Pancreas (tissue), 10 donors: Measurements from ENCODE around the gene HELLS. TPM values are rescaled to one million over a fixed set of nuclear protein-coding genes. Genes with fewer than 3 reads are reported as not detected.
A peak's percentile ranks its signal among the peaks of the same experiment; 100 is the strongest.
"Not testable (repeated sequence)": the region's sequence is repeated elsewhere in the genome, so short reads cannot be mapped to it uniquely, and the experiment has no call there.

Experiments
- ATAC-seq, 4 donors: fragments of 200-7000 bp; cut with Tn5 transposase; one replicate each; pipeline versions ENCODE4 v1.8.0 to v1.9.1; 2020; ENCODE audit warnings: mild to moderate bottlenecking in 4 of 4, moderate library complexity in 4 of 4
- DNase-seq, 6 donors: peaks; one replicate each; pipeline ENCODE4 v3.0.0-alpha.2; 2020
- FAIRE-seq: peaks from 2 replicates; lab custom pipeline; 2012; peaks lifted over from hg19 to GRCh38; lab: Jason Lieb, UNC
- H3K27ac ChIP-seq, 4 donors: fragments of 200-600 bp; sonication (generic); 1 replicate in 3 of 4; 2 replicates in 1 of 4; pipeline versions ENCODE4 v1.5.0 to v1.8.0; 2020
- H3K27me3 ChIP-seq, 4 donors: fragments of 200-600 bp; one replicate each; pipeline ENCODE4 v1.8.0; 2021
- H3K36me3 ChIP-seq, 3 donors: fragments of 200-600 bp; sonication (generic) in 1 of 3; one replicate each; pipeline versions ENCODE4 v1.5.0 to v1.8.0; 2020 to 2021
- H3K4me1 ChIP-seq, 3 donors: fragments of 200-600 bp; one replicate each; pipeline ENCODE4 v1.8.0; 2021
- H3K4me3 ChIP-seq, 4 donors: fragments of 200-600 bp; sonication (generic) in 2 of 4; one replicate each; pipeline versions ENCODE4 v1.5.0 to v1.8.0; 2020 to 2021
- H3K9me3 ChIP-seq, 4 donors: fragments of 200-600 bp; one replicate each; pipeline ENCODE4 v1.8.0; 2021
- WGBS, 2 donors: extraction: QIAGEN DNeasy Blood & Tissue Kit; methylation state at CpG; one replicate each; pipeline ENCODE4 v1.1.7; 2013; 5-methylcytosine and 5-hydroxymethylcytosine counted together
- intact Hi-C, 3 donors: fragments of 100-400 bp; cut with DNase I; formaldehyde crosslinking; loops; one replicate each; pipeline versions ENCODE4 v1.11.1 to v1.14.2; 2022
- polyA plus RNA-seq, 2 donors: library from polyadenylated mRNA; stranded (reverse); fragments of 200-250 nt; gene quantifications; one replicate each; pipeline ENCODE4 v1.2.3, GENCODE V29; 2013
- total RNA-seq, 6 donors: library from RNA; stranded (reverse); fragmentation: NEBNext Ultra II Directional in 4 of 6; extraction: Animal tissue kit (Norgen Biotek cat#: 25700) in 4 of 6; gene quantifications; one replicate each; pipeline versions ENCODE4 v1.2.1 to v1.2.4, GENCODE V29; 2021 to 2023
- TF ChIP-seq, protein P1 (sequence below), 4 donors: fragments of 200-600 bp; sonication (generic) in 3 of 4; IDR thresholded peaks; one replicate each; pipeline versions ENCODE4 v1.5.0 to v1.8.0; 2021; ENCODE audit warnings: antibody characterized with exemption in 4 of 4
- donor health status: healthy with polysubstance abuse.
- donor health status: DM: no; HTN: no; CAD: no; lungs with moderate emphysema.
- donor health status: DM: no; HTN: no; CAD: no.
- donor health status: control.
- donor health status: control.
- donor health status: Bipolar disorder and iron deficiency.
- donor health status: DM: yes; HTN: yes; CAD: no.
- donor health status: DM: no; HTN: no; CAD: no.
- donor health status: DM: no; HTN: no; CAD: no.
- donor health status: DM: yes; HTN: yes; CAD: no.

Gene HELLS
- total and polyA plus RNA-seq, 8 donors: 1.1 to 4.2 (median 2.7) TPM

GRCh38 chr10:94546049-94546900 is 687 bp downstream of the HELLS start:
- Histone ChIP-seq H3K9me3 (no peaks in the 10 kb centered on the region), H3K27ac (no peak overlapping the region), H3K4me3 (peak overlapping the region; percentile 60 to 95 (median 74)), H3K36me3 (no peaks in the 10 kb centered on the region), H3K4me1 (peaks cover 3 to 8% (median 4%) of the 10 kb centered on the region in 3 donors), H3K27me3 (no peaks in the 10 kb centered on the region)
- FAIRE-seq (no peak), ATAC-seq (peak in 3 of 4 donors; percentile 40 to 49 (median 41)), DNase-seq (no peak)
- intact Hi-C loops: no loop called here
- WGBS, 2 donors: 1% methylated on average over 25 of the region's 25 CpGs
- TF ChIP-seq, protein P1, sequence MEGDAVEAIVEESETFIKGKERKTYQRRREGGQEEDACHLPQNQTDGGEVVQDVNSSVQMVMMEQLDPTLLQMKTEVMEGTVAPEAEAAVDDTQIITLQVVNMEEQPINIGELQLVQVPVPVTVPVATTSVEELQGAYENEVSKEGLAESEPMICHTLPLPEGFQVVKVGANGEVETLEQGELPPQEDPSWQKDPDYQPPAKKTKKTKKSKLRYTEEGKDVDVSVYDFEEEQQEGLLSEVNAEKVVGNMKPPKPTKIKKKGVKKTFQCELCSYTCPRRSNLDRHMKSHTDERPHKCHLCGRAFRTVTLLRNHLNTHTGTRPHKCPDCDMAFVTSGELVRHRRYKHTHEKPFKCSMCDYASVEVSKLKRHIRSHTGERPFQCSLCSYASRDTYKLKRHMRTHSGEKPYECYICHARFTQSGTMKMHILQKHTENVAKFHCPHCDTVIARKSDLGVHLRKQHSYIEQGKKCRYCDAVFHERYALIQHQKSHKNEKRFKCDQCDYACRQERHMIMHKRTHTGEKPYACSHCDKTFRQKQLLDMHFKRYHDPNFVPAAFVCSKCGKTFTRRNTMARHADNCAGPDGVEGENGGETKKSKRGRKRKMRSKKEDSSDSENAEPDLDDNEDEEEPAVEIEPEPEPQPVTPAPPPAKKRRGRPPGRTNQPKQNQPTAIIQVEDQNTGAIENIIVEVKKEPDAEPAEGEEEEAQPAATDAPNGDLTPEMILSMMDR (IDR thresholded peaks at IDR 0.05): no peak

GRCh38 chr10:94546901-94547185 is 1.3 kb downstream of the HELLS start:
- Histone ChIP-seq H3K4me3 (no peak overlapping the region), H3K36me3 (no peaks in the 10 kb centered on the region), H3K4me1 (peaks cover 3 to 8% (median 4%) of the 10 kb centered on the region in 3 donors), H3K9me3 (no peaks in the 10 kb centered on the region), H3K27ac (no peak overlapping the region), H3K27me3 (no peaks in the 10 kb centered on the region)
- DNase-seq: no peak
- intact Hi-C loops: no loop called here
- FAIRE-seq: no peak
- TF ChIP-seq, protein P1 (IDR thresholded peaks at IDR 0.05): no peak
- 39% methylated on average over 1 of the region's 1 CpG for WGBS, 2 donors
- no peak for ATAC-seq

- TF ChIP-seq, protein P1 (IDR thresholded peaks at IDR 0.05): no peak
- intact Hi-C loops: no loop called here
- Histone ChIP-seq H3K9me3 (no peaks in the 10 kb centered on the region), H3K4me3 (no peak overlapping the region), H3K27ac (no peak overlapping the region), H3K4me1 (peaks cover 3 to 8% (median 4%) of the 10 kb centered on the region in 3 donors), H3K36me3 (no peaks in the 10 kb centered on the region), H3K27me3 (no peaks in the 10 kb centered on the region)
- no peak for DNase-seq
- no peak for ATAC-seq
- no peak for FAIRE-seq
Observed at GRCh38 chr10:94549221-94549620, 3.6 kb downstream of the HELLS start.

- intact Hi-C loops, H3K27me3 ChIP-seq, H3K4me1 ChIP-seq, H3K4me3 ChIP-seq, DNase-seq, ATAC-seq, FAIRE-seq, H3K27ac ChIP-seq, H3K9me3 ChIP-seq, H3K36me3 ChIP-seq: not testable (repeated sequence)
- 95 to 98% methylated on average over 12 to 13 of the region's 13 CpGs for WGBS, 2 donors
Observed at GRCh38 chr10:94567714-94568307, 22.2 kb downstream of the HELLS start.

- TF ChIP-seq, protein P1 (IDR thresholded peaks at IDR 0.05): no peak
- intact Hi-C loops: no loop called here
- no peak for ATAC-seq
- H3K4me3 ChIP-seq: no peak overlapping the region
- H3K9me3 ChIP-seq: no peaks in the 10 kb centered on the region
- no peaks in the 10 kb centered on the region for H3K36me3 ChIP-seq
- no peak overlapping the region for H3K27ac ChIP-seq
- no peak for FAIRE-seq
- no peak for DNase-seq
- no peaks in the 10 kb centered on the region for H3K27me3 ChIP-seq
- no peaks in the 10 kb centered on the region for H3K4me1 ChIP-seq
Observed at GRCh38 chr10:94571081-94571480, 25.5 kb downstream of the HELLS start.
